Measurements from ENCODE around the gene CDH12.

Gene CDH12

GRCh38 chr5:22465616-22466015, 387.5 kb downstream of the CDH12 start:
- ATAC-seq (replicated peaks) = no peak
- DNase-seq = no peak
- H3K9me3 Mint-ChIP-seq = peaks cover 7 to 11% of the 10 kb centered on the region in 2 donors
- H3K4me1 Mint-ChIP-seq = no peaks in the 10 kb centered on the region
- H3K36me3 Mint-ChIP-seq = no peaks in the 10 kb centered on the region
- H3K4me3 Mint-ChIP-seq = no peak overlapping the region
- no peak overlapping the region for H3K27ac Mint-ChIP-seq
- no peaks in the 10 kb centered on the region for H3K27me3 Mint-ChIP-seq

GRCh38 chr5:22465177-22465576, 388.0 kb downstream of the CDH12 start:
- no peak for ATAC-seq (replicated peaks)
- Mint-ChIP-seq H3K4me1 (no peaks in the 10 kb centered on the region), H3K27me3 (no peaks in the 10 kb centered on the region), H3K4me3 (no peak overlapping the region), H3K36me3 (no peaks in the 10 kb centered on the region), H3K27ac (no peak overlapping the region), H3K9me3 (peaks cover 7 to 11% of the 10 kb centered on the region in 2 donors)
- DNase-seq = no peak

DNA sequence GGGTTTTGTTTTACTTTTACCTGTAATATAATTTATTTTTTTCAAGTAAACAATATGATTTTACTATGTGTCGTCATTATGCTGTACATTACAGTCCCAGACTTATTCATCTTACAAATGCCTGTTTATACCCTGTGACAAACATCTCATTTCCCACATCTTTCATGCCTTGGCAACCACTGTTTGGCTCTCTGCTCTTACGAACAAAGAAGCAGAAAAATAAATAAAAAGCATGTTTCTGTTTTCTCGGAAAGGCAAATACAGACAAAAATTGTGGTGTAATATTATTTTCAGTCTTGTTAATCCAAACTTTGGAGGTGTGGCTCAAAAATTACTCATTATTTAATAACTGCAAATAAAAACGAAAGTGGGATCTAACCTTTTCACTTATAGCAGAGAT, 393.0 kb downstream of the CDH12 start:
- H3K9me3 Mint-ChIP-seq = peaks cover 4 to 7% of the 10 kb centered on the region in 2 donors
- H3K27ac Mint-ChIP-seq = no peak overlapping the region
- no peaks in the 10 kb centered on the region for H3K27me3 Mint-ChIP-seq
- DNase-seq = no peak
- H3K4me3 Mint-ChIP-seq = no peak overlapping the region
- no peaks in the 10 kb centered on the region for H3K4me1 Mint-ChIP-seq
- no peaks in the 10 kb centered on the region for H3K36me3 Mint-ChIP-seq
- ATAC-seq (replicated peaks) = no peak

- ATAC-seq (replicated peaks) (no peak), DNase-seq (no peak)
- H3K27me3 Mint-ChIP-seq = no peaks in the 10 kb centered on the region
- H3K36me3 Mint-ChIP-seq = no peaks in the 10 kb centered on the region
- H3K27ac Mint-ChIP-seq = no peak overlapping the region
- no peaks in the 10 kb centered on the region for H3K4me1 Mint-ChIP-seq
- no peaks in the 10 kb centered on the region for H3K9me3 Mint-ChIP-seq
- H3K4me3 Mint-ChIP-seq = no peak overlapping the region
Measured at GRCh38 chr5:22432905-22433304, 420.2 kb downstream of the CDH12 start.

DNA sequence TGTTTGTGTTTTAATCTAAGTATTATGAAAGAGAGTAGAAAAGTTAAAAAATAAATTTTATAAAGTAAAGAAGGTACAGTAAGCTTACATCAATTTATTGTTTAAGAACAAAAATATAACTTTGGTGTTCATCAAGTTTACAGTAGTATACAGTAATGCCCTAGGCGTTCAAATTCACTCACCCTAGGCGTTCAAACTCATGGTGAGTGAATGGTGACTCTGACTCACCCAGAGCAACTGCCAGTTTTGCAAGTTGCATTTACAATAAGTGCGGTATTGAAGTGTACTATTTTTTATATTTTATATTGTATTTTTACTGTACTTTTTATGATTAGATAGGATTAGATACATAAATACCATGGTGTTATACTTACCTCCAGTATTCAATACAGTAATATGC, 421.3 kb downstream of the CDH12 start:
- H3K4me1 Mint-ChIP-seq = no peaks in the 10 kb centered on the region
- DNase-seq (no peak), ATAC-seq (replicated peaks) (no peak)
- H3K4me3 Mint-ChIP-seq = no peak overlapping the region
- no peaks in the 10 kb centered on the region for H3K27me3 Mint-ChIP-seq
- no peaks in the 10 kb centered on the region for H3K9me3 Mint-ChIP-seq
- H3K36me3 Mint-ChIP-seq = no peaks in the 10 kb centered on the region
- H3K27ac Mint-ChIP-seq = no peak overlapping the region

DNA sequence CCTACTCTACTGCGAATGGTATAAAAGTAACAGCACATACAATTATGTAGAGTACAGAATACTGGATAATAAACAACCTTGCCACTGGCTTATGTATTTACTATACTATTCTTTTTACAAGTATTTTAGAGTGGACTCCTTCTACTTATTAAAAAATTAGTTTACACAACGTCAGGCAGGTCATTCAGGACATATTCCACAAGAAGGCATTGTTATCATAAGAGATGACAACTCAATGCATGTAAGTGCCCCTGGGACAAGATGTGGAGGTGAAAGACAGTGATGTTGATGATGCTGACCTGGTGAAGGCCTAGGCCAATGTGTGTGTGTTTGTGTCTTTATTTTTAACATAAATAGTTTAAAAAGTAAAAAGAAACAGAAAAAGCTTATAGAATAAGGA, 421.7 kb downstream of the CDH12 start:
- no peaks in the 10 kb centered on the region for H3K36me3 Mint-ChIP-seq
- no peak overlapping the region for H3K4me3 Mint-ChIP-seq
- DNase-seq = no peak
- no peaks in the 10 kb centered on the region for H3K4me1 Mint-ChIP-seq
- H3K27me3 Mint-ChIP-seq = no peaks in the 10 kb centered on the region
- no peak overlapping the region for H3K27ac Mint-ChIP-seq
- H3K9me3 Mint-ChIP-seq = no peaks in the 10 kb centered on the region
- no peak for ATAC-seq (replicated peaks)

DNA sequence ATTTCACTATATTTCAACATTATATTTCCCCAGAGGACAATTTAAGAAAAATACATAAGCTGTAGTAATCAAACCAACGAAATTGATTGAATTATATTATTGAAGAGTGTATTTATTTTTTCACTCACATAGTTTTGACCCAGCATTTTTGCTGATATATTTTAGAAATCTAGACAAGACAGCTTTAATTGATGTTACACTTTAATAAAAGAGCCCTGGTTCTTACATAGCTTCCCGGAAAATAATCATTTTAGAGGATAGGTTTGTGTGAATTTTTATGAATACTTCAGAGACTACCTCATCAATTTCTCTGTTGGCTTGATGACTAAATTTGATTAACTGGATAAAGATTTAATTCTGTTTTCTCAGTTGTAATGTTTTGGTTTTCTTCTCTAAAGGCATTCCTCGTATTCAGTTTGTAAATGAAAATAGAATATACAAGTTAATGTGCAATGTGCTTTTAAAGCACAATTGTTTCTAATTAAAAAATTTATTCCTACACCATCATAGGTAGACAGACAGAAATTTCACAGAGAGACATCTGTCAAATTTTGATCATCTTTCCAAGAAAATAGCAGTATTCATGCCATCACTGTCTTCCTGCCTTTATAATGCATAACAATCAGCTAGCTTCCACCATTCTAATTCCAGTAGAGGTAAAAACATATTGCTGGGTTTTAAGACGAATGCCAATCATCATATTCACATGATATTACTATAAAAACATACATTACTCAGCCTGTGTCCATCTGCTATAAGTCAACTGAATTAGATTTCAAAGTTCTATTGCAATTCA, 441.4 kb downstream of the CDH12 start:
- Mint-ChIP-seq H3K27ac (no peak overlapping the region), H3K27me3 (no peaks in the 10 kb centered on the region), H3K4me1 (no peaks in the 10 kb centered on the region), H3K9me3 (peaks cover 0 to 2% of the 10 kb centered on the region in 2 donors), H3K4me3 (no peak overlapping the region), H3K36me3 (no peaks in the 10 kb centered on the region)
- DNase-seq (no peak), ATAC-seq (replicated peaks) (no peak)

DNA sequence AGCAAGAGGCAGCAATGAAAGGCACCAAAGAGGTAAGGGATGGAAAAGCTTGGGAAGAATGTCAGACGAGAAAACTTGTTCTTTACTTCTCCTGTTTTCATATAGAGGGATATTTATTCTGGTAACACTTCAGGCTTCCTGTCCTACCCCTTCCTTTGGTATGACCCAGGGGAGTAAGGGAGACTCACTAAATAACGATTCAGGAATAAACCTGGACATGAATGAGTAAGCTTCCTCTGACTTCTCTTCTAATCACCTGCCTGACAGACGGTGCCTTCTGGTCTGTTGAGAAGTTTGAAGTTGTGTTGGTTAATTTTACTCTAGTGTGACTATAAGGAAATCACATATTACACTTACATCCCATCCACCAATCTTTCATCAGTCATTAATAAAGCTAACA, 461.2 kb downstream of the CDH12 start:
- ATAC-seq (replicated peaks) = no peak
- peaks cover 2 to 4% of the 10 kb centered on the region in 2 donors for H3K9me3 Mint-ChIP-seq
- H3K36me3 Mint-ChIP-seq = no peaks in the 10 kb centered on the region
- H3K27me3 Mint-ChIP-seq = no peaks in the 10 kb centered on the region
- H3K4me1 Mint-ChIP-seq = no peaks in the 10 kb centered on the region
- H3K27ac Mint-ChIP-seq = no peak overlapping the region
- no peak overlapping the region for H3K4me3 Mint-ChIP-seq
- no peak for DNase-seq

GRCh38 chr5:22390888-22391287, 462.3 kb downstream of the CDH12 start:
- Mint-ChIP-seq H3K4me1 (no peaks in the 10 kb centered on the region), H3K4me3 (no peak overlapping the region), H3K9me3 (peaks cover 0 to 2% of the 10 kb centered on the region in 2 donors), H3K36me3 (no peaks in the 10 kb centered on the region), H3K27me3 (no peaks in the 10 kb centered on the region), H3K27ac (no peak overlapping the region)
- no peak for DNase-seq
- ATAC-seq (replicated peaks) = no peak

DNA sequence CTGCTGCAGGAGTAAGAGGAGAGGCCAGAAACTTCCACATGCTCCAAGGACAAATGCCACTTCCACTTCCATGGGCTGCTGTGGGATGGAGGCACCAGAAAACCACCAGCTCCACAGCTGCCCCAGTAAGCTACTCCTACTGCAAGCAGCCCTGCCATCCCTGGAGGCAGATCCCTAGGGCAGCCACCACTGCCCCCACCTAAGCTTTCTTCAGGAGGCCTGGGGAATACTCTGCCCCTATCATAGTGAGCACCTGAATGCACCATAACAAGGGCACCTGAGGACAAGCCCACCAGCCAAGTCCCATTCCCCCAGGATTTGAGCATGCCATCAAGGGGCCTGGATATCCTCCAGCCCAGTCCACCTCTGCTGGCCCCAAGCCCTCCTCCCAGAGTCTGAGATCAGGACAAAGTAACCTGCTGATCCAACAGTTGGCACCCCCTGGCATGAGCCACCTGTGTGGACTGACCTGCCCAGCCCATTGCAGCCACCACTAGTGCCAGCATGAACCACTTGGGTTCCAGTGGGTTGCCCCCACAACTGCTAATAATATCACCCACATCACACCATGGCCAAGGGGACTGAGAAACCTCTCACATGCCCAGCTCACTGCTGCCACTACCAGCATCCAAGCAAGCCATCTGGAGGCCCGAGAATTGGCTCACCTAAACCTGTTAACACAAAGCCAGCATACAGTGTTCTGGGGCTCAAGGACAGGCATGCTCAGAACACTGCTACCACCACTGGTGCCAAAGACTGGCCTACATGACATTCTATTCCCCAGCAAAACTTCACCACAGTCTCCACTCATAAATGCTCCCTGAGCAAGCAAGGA, 480.1 kb downstream of the CDH12 start:
- no peak for DNase-seq
- H3K4me1 Mint-ChIP-seq = no peaks in the 10 kb centered on the region
- no peak overlapping the region for H3K27ac Mint-ChIP-seq
- no peaks in the 10 kb centered on the region for H3K36me3 Mint-ChIP-seq
- peaks cover 2 to 3% of the 10 kb centered on the region in 2 donors for H3K9me3 Mint-ChIP-seq
- H3K27me3 Mint-ChIP-seq = no peaks in the 10 kb centered on the region
- no peak overlapping the region for H3K4me3 Mint-ChIP-seq
- no peak for ATAC-seq (replicated peaks)

- no peak overlapping the region for H3K27ac Mint-ChIP-seq
- no peak for ATAC-seq (replicated peaks)
- no peak for DNase-seq
- H3K4me1 Mint-ChIP-seq = no peaks in the 10 kb centered on the region
- no peak overlapping the region for H3K4me3 Mint-ChIP-seq
- no peaks in the 10 kb centered on the region for H3K36me3 Mint-ChIP-seq
- H3K9me3 Mint-ChIP-seq = peaks cover 2 to 3% of the 10 kb centered on the region in 2 donors
- H3K27me3 Mint-ChIP-seq = no peaks in the 10 kb centered on the region
Measured at GRCh38 chr5:22372376-22372775, 480.8 kb downstream of the CDH12 start.

- Mint-ChIP-seq H3K36me3 (no peaks in the 10 kb centered on the region), H3K9me3 (peaks cover 0 to 2% of the 10 kb centered on the region in 2 donors), H3K4me3 (no peak overlapping the region), H3K27ac (no peak overlapping the region), H3K4me1 (no peaks in the 10 kb centered on the region), H3K27me3 (no peaks in the 10 kb centered on the region)
- ATAC-seq (replicated peaks) (no peak), DNase-seq (no peak)
Measured at GRCh38 chr5:22354956-22355355, 498.2 kb downstream of the CDH12 start.

DNA sequence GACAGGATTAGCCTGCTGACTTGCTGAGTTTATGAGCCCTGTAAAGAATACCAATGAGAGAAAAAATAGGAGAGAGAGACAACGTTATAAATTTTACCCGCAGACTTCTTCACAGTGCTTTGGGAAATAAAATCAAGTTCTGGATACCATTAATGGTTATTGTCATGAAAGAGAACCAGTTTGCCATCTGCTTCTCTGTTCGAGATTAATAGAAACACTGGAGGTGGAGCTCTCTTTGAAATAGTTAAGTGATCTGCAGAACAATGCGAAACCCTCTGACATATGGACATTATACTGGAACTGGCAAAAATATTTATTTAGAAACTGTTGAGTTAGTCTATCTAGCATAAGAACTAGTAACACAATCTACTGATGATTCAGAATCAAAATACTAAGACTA, 500.7 kb downstream of the CDH12 start:
- Mint-ChIP-seq H3K27ac (no peak overlapping the region), H3K4me1 (no peaks in the 10 kb centered on the region), H3K27me3 (no peaks in the 10 kb centered on the region), H3K9me3 (no peaks in the 10 kb centered on the region), H3K36me3 (no peaks in the 10 kb centered on the region), H3K4me3 (no peak overlapping the region)
- no peak for DNase-seq
- ATAC-seq (replicated peaks) = no peak

DNA sequence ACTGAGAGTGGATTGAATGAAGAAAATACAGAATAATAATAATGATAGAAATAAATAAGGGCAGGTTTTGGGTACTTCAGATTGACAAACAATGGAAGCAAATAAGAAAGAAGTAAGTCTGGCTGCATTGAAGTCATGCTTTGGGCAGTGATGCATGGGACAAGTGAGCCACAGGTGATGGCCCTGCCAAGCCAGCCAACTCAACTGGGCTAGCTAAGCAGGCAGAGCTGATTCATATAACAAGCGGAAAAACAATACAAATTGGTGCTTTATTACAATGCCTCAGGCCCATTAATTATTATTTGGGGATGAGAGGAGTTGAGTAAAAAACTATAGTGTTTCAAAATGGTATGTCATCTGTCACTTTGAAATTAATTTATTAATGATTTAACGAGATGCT, 502.0 kb downstream of the CDH12 start:
- Mint-ChIP-seq H3K27me3 (no peaks in the 10 kb centered on the region), H3K4me1 (no peaks in the 10 kb centered on the region), H3K27ac (no peak overlapping the region), H3K4me3 (no peak overlapping the region), H3K9me3 (no peaks in the 10 kb centered on the region), H3K36me3 (no peaks in the 10 kb centered on the region)
- DNase-seq (no peak), ATAC-seq (replicated peaks) (no peak)

- Mint-ChIP-seq H3K4me3 (no peak overlapping the region), H3K36me3 (no peaks in the 10 kb centered on the region), H3K9me3 (no peaks in the 10 kb centered on the region), H3K27me3 (no peaks in the 10 kb centered on the region), H3K27ac (no peak overlapping the region), H3K4me1 (no peaks in the 10 kb centered on the region)
- DNase-seq (no peak), ATAC-seq (replicated peaks) (no peak)
Measured at GRCh38 chr5:22348027-22348426, 505.1 kb downstream of the CDH12 start.
